Eye (tissue), 1 donor: Measurements from ENCODE around the gene WDR27.
"Not testable (repeated sequence)": the region's sequence is repeated elsewhere in the genome, so short reads cannot be mapped to it uniquely, and the experiment has no call there.

ENCODE experiments used
- DNase-seq: peaks from one replicate; pipeline ENCODE4 v3.0.0-alpha.2; 2015

The WDR27 gene

DNA sequence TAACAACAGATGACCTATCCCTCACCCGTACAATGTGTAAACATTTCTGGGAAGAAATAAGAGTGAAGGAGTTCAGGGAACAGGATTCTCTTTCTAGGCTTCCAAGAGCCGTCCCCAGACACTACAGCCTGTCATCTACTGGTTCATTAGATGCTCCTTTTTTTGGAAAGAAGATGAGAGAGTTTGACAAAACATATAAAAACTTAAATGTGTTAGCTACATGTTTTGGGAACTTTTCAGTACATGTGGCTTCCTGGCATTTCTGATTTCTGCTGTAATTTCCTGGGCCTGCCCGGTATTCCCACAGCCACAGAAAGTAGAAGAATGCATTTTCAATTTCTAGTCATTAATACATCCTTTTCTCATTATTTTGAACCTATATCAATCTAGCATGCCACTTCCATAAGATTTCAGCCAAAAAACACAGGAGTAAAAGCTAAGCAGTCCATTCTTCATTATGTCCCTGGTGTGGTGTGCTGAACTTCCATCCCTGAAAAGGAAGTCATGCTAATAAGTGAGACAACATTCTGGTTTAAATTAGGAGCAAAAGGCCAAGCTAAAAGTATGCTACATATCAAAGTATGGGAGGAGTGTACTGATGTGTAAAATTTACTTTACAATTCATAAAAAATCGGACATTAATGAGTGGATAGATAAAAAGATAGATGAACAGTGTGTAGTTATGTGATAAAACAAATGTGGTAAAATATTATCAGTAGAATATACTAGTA, 198.2 kb downstream of the WDR27 start:
- DNase-seq, result no peak

DNA sequence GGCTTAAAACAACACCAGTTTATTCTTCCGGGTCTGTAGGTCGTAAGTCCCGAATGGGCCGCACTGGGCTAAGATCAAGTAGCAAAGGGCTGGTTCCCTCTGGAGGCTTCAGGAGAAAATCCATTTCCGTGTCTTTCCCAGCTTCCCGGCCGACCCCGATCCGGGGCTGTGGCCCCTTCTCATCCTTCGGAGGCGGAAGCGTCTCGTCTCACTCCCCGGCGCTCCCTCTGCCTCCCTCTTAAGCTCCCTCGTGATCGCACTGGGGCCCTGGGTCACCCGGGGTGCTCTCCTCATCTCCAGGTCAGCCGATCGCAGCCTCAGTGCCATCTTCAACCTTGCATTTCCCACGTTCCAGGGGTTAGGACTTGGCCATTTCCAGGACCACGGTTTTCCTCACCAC, 199.4 kb downstream of the WDR27 start:
- DNase-seq, result no peak

DNA sequence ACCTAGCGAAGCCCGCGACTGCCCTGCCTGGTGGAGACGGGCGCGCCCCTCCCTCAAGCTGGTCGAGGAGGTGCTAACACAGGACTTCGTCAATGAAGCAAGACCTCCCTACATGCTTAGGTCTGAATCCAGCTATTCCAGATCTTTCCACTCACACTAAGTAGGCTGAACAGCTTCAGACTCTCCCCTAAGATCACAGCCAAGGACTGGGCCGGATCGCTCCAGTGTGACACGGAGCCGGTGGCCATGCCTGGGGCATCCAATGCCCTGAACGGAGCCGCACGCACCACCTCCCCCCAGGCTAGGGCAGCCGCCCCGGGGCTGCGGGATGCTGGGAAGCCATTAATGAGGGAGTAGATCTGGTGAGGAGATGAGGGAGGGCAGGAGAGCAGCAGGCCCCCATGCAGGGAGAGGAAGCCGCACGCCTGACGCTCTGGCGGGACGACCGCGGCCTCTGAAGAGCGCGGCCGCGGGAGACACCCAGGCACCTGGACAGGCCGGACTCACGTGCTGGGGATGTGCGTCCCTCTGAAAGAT, 200.0 kb downstream of the WDR27 start:
- DNase-seq, result no peak

DNA sequence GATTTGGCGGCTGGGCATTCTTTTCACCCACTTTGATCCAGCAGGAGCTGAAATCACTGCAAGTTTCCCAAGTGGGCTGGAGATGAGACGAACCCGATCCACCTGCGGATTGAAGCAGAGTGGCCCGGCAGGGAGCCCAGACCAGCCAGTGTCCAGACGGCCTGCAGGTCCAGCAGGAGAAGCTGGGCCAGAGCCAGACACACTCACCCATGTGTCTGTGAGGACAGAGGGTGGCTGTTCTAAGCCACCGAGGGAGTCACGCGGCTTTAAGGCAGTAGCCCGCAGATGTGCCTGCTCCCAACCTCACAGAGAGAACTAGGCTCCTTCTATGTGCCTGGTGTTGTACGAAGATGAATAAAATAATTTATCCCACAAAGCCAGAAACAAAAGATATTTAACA, 200.7 kb downstream of the WDR27 start:
- no peak for DNase-seq

DNA sequence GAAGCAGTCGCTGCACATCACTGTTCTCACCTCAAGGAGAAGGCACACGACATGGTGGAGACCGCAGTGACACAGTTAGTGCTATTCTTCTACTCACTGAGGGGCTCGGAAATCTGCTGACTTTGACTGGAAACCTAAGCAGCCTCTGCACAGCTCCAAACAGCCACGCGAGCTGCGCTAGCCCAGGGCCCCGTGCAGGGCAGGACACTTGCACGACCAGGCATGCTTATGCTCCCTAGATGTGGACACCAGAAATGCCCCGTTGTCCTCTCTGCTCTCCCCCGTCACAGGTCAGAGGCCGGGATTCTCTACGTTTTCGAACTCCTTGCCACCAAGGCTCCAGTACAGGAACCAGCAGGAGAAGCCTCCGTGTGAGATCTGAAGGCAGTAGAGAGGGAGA, 201.1 kb downstream of the WDR27 start:
- DNase-seq, result no peak

DNA sequence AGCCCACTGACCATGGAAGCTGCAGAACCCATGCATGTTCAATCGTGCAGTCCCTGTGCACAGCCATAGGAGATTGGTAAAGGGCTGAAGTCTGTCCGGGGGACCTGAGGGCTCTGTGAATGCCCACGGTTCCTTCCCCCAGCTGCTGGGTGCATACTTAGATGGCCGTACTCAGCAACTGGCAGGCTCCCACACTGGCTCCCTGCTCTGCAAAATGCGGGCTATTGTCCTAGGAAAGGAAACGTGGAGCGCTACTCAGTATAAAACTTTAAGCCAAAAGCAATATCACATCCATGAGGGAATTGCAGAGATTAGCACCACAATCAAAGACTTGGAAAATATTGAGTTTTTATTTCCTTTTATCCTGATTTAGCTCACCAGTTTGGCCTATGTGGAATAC, 202.0 kb downstream of the WDR27 start:
- no peak for DNase-seq

DNA sequence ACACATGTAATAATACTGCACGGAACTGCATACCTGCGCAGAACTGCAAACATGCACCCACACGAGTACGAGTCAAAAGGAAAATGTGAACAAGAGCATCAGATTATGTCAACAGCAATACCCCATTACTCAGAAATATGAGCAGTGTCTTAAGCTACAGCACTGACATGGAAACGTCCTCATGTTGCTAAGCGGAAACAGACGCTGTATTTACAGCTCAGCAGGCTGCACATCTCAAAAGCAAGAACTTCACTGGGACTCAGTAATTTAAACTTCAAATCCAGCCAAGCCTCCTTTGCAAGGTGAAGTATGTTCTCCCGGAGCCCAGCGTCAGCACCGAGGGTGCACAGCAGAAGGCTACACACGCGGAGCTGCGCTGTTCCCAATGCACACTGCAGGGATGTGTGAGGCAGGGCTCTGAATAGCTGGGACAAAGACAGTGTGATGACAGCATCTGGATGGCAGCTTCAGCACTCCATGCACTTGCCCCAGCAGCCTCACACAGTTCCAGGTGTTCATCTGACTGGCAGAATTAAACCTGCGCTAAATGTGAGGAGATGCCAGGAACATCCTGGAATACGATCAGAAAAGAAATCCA, 202.8 kb downstream of the WDR27 start:
- DNase-seq, result no peak

DNA sequence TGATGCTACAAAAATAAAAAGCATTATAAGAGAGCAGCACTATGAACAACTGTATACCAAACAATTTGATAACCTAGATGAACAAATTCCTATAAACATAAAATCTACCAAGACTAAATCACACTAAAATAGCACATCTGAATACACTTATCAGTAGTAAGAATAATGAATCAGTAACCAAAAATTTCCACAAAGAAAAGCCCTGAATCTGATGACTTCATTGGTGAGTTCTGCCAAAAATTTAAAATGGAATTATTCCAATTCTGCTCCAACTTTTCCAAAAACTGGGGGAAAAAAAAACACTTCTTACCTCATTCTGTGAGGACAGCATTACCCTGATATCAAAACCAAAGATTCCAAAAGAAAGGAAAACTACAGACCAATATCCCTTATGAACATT, 206.2 kb downstream of the WDR27 start:
- no peak for DNase-seq

DNA sequence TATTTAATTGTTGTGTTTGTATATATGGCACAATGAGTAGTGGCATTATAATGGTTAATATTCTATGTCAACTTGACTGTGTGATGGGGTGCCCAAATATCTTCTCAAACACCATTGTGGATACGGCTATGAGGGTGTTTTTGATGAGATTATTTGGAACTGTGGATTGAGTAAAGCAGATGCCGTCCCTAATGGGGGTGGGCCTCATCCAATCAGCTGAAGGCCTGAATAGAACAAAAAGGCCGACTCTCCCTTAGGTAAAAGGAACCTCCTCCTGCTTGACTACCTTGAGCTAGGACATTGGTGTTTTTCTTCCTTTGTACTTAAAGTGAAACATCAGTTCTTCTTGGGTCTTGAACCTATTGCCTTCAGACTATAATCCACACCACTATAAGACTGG, 207.8 kb downstream of the WDR27 start:
- no peak for DNase-seq

DNA sequence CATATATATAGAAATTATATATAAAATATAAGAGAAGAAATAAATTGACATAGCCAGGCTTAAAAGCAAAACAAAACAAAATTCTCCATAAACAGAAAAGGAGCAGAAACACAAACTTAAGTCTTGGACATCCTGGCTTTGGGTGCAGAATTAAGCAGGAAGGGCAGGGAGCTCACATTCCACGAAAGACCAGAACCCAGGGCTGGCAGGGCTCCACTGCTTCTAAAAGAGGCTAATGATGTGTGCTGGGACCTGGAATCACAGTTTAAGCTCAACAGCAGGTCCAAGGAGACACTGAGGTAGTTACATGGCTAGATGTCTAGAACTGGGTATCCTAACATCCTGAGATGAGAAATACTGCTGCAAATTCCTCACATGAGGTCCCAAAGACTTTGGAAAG, 210.3 kb downstream of the WDR27 start:
- DNase-seq, result no peak

DNA sequence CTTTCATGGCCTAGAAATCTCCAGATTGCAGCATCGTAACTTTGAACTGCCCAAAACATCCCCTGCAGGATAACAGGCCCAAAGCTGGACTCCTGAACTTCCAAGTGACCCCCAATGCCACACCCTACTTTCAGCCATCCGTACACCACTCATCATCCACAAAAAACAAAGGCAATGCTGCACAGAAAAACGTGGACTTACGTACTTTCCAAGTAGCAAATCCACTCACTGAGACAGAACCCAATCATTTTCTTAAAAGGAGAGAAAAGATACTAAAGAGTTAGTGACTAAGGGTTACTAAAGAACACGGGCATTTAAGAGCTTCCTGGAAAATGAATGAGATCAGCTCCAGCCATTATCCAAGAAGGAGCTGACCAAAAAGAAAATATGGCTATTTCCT, 211.0 kb downstream of the WDR27 start:
- no peak for DNase-seq

DNA sequence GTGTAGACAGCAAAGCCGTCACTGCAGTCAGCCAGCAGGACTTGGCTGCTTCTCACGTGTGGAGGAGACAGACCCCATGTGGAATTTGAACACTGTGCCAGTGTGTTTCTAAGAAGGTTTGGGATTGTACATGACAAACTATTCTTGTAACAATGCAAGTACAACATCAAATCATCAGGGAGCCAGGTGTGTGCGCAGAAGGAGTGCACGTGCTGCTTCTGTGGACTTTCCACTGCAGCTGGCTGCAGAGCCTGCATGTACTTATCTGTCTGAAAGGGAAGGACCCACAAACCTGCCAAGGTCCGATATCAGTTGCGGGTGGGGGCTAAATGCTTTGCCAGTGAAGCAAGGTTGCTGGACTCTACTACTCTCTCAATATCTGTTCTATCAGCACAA, 211.6 kb downstream of the WDR27 start:
- DNase-seq, result no peak

DNA sequence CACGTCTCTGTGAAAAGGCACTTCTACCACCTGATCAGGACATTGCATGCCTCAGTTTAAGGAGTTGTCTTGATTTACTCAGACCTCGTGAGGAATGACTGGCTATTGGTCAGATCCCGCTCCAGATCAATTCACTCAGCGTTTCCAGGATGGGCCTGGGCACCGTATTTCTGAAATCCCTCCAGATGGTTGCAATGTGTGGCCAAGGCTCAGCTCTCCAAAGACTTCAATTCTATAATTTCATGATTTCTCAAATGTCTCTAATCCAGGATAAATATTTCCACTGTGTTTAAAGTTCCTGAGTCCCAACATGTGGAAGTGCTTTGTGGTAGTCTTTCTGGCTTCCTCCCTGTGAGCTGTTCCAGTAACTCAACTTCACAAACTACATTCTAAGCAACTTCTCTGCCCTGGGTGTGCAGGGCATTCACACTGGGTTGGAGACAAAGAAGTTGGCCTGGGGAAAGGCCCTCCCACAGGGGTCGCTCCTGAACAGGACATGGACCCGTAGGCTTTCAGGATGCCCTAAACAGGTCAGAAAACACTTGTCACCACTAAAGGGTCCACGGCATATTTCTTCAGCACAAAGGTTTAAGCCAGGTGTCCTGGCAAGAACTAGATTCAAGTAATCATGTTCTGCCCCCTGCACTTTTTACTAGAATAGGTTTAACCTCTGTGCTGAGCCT, 212.1 kb downstream of the WDR27 start:
- DNase-seq, result peak; percentile 42

DNA sequence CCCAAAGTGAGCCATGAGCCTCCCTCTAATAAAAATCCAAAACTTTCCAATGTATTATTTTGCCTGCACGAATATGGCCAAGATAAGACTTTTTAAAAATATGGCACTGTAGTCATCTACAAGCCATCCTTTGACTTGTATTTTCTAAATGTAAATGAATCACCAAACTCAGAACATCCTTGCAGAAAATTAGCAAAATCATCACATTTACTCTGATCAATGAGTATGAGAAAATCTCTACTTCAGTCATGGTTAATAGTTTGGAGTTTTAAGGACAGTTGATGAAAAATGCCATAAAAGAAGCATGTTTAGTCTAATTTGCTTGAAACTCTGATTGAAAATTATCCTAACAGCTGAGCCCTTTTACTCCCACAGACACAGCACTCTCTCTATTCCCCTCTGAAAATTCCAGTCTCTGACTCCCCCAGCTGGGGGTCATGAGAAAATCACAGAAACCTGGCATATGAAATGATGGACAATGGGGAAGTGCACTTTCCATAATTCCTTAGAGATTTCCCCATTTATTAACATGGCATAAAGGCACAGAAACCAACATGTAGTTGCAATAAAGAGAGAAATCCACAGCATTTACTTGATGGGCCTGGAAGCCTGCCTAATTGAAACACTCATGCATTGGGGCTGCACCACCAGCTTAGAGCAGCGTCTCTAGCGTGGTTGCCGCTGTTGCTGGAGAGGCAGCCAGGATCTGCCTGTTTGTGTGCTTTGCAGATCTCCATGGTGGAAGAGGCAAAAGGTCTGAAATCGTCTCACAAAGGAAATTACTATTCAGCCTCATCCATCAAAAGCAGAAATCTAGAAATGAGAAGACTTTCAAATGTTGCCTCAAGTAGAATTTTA, 214.0 kb downstream of the WDR27 start:
- peak; percentile 59 for DNase-seq

DNA sequence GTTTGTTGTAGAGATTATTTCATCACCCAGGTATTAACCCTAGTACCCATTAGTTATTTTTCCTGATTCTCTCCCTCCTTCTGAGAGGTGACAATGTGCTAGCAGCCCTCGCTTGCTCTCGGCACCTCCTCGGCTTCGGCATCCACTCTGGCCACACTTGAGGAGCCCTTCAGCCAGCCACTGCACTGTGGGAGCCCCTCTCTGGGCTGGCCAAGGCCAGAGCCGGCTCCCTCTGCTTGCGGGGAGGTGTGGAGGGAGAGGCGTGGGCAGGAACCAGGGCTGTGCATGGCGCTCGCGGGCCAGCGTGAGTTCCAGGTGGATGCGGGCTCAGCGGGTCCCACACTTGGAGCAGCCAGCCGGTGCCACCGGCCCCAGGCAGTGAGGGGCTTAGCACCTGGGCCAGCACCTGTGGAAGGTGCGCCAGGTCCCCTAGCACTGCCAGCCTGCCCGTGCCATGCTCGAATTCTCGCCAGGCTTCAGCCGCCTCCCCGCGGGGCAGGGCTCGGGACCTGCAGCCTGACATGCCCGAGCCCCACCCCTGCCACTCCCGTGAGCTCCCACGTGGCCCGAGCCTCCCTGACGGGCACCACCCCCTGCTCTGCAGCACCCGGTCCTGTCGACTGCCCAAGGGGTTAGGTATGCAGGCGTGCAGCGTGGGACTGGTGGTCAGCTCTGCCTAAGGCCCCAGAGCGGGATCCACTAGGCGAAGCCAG, 221.9 kb downstream of the WDR27 start:
- no peak for DNase-seq

DNA sequence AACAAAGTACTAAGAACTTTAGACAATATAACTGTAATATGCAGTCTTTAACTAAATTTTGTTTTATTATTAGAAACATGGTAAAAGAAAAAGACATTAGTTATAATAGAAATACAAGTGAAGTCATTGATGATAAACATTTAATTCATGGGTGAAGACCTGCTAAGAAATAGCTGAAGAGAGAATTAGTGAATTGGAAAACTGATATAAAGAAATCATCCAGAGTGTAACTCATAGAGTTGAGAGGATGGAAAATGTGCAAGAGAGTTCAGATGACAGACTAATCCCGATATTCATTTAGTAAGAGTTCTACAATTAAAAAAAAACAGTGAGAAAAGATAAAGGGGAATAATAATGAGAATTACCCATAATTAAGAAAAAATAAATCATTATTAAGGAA, 227.5 kb downstream of the WDR27 start:
- DNase-seq, result no peak

DNA sequence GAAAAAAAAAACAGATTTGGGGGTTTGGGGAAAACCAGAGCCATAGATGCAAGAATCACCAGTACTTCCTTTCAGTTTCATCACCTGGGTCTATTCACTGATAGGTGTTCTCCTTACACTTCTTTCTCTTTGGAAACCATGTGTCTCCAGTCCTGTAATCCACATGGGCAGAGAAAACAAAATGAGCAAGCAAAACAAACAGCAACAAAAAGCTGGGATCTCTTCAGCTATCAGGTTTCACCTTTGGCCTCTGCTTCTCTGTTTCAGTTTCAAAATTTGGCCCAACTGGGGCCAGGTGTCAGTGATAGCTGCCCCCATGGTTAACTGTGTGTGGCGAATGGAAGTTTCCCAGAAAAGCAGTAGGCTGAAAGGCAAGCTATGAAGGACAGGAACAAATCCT, 228.2 kb downstream of the WDR27 start:
- no peak for DNase-seq

DNA sequence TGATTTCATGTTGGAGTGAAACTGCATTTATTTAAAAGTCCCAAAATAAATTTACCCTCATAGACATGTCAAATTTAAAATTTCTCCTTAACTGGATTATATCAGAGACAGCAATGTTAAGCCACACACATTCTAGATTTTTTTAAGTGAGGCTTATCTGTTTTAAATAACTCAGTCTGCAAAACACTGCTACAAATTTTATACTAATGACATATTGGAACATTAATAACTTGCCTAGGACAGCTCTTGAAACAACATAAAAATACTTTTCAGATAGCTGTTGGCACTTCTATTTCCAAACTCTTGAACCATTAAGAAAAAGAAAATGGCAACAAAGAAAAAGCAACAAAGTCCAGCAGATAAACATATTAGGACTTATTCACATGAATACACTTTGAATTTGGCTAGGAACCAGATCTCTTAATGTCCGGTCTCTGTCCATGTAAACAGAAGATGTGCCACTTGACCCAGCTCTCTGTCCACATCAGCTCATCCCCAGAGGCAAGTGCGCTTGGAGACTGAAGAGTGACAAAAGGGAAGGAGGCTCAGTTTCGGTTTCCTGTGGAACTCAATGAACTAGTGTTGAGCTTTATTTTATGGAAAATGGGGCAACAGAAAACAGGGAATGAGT, 228.9 kb downstream of the WDR27 start:
- no peak for DNase-seq

DNA sequence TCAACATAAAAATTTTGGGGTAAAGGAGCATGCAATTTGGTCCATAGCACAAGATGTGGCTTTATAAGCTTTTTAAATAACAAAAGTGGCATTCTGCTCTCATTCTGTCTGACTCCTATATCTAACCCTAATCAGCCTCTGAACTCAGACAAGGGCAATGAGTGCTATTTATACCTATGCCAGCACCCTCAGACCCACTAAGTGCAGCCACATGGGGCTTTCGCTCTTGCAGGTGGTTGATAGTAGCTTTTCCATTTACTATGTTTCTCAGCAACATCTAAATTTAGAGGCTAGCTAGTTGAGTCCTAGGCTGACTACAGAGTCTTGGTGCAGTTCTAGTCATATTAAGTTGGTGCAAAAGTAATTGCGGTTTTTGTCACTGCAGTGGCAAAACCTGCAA, 231.0 kb downstream of the WDR27 start:
- no peak for DNase-seq

DNA sequence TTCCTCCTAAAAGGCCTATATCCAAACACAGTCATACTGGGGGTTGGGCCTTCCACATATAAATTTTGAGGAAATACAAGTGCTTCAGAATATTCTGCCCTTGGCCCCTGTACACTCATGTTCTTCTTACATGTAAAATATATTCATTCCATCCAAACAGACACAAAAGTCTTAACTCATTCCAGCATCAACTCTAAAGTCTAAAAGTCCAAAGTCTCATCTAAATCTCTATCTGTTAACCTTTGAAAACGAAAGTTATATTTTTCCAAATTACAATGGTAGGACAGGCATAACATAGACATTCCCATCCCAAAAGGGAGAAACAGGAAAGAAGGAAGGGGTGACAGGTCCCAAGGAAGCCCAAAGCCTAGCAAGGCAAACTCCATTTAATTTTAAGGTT, 232.8 kb downstream of the WDR27 start:
- DNase-seq, result no peak

DNA sequence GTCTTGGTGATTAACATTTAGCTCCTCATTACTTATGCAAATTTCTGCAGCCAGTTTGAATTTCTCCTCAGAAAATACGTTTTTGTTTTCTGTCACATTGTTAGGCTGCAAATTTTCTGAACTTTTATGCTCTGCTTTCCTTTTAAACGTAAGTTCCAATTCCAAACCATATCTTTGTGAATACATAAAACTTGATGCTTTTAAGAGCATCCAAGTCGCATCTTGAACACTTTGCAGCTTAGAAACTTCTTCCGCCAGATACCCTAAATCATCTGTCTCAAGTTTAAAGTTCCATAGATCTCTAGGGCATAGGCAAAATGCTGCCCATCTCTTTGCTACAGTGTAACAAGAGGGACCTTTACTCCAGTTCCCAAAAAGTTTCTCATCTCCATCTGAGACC, 234.1 kb downstream of the WDR27 start:
- not testable (repeated sequence) for DNase-seq

DNA sequence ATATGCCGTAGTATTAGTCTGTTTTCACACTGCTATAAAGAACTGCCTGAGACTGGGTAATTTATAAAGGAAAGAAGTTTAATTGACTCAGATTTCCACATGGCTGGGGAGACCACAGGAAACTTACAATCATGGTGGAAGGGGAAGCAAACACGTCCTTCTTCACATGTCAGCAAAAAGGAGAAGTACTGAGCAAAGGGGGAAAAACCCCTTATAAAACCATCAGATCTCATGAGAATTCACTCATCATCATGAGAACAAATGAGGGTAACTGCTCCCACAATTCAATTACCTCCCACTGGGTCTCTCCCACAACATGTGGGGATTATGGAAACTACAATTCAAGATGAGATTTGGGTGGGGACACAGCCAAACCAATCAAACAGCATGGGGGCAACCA, 235.6 kb downstream of the WDR27 start:
- not testable (repeated sequence) for DNase-seq
